GM12892 (cell line): ENCODE measurements around the gene GP5.

Source experiments
- POLR2A ChIP-seq: IDR thresholded peaks from 2 replicates; pipeline ENCODE4 v1.6.1; 2011; ENCODE audit warnings: low read depth, low read length, control low read depth
- POLR2AphosphoS5 ChIP-seq: IDR thresholded peaks from 2 replicates; pipeline ENCODE4 v1.6.1; 2011; ENCODE audit warnings: low read depth, low read length, control low read depth
- TAF1 ChIP-seq: IDR thresholded peaks from 2 replicates; pipeline ENCODE4 v1.6.1; 2011; ENCODE audit warnings: low read depth, mild to moderate bottlenecking, control low read depth, low read length, borderline replicate concordance

DNA sequence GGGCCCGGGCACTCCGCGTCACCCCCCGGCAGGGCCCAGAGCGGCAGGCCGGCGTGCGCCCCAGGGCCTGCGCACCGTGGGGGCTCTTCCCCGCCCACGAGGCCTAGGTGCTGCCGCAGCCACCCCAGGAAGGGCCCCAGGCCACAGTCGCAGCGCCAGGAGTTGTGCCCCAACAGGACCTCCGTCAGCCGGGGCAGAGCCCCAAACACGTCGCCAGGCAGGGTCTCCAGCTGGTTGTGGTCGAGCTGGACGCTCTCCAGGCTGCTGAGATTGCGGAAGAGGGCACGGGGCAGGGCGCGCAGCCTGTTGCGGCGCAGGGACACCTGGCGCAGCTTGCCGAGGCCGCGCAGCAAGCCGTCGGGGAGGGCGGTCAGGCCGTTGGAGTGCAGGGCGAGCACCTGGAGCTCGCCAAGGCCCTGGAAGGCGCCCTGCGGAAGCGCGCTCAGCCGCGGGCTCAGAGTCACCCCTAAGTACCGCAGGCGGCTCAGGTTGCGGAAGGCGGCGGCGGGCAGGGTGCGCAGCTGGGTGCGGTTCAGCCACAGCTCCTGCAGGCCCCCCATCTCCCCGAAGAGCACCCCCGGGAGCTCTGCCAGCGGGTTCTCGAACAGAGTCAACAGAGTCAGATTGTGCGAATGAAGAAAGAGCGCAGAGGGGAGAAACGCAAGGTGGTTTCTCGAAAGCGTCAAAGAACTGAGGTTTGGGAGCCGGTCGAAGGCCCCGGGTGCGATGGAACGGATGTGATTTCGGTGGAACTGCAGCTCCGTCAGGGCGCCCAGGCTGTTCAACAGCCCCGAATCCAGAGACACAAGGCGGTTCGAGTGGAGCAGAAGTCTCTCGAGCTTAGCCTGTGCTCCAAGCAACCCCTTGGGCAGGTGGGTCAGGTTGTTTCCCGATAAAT is 2.0 kb downstream of the GP5 start:
- no peak for TF ChIP-seq POLR2A
- TF ChIP-seq POLR2AphosphoS5, result no peak
- no peak for TF ChIP-seq TAF1
